SU-DHL-6 (cell line): ENCODE results near the gene OSTC.
"Not testable (repeated sequence)": the region's sequence is repeated elsewhere in the genome, so short reads cannot be mapped to it uniquely, and the experiment has no call there.

Experiments
- CTCF ChIP-seq: fragments of 200-600 bp; sonication (generic); IDR thresholded peaks from one replicate; pipeline ENCODE4 v1.5.1; 2017; ENCODE audit warnings: antibody characterized with exemption, mild to moderate bottlenecking, low read length, moderate library complexity; ENCODE audit not compliant: insufficient read depth, poor library complexity, severe bottlenecking
- EZH2phosphoT487 ChIP-seq: fragments of 200-600 bp; sonication (generic), shearing (Covaris generic); conservative IDR thresholded peaks from 2 replicates; pipeline ENCODE4 v1.6.1; 2018; ENCODE audit warnings: mild to moderate bottlenecking, antibody characterized with exemption, low read length, moderate library complexity, mixed read lengths

DNA sequence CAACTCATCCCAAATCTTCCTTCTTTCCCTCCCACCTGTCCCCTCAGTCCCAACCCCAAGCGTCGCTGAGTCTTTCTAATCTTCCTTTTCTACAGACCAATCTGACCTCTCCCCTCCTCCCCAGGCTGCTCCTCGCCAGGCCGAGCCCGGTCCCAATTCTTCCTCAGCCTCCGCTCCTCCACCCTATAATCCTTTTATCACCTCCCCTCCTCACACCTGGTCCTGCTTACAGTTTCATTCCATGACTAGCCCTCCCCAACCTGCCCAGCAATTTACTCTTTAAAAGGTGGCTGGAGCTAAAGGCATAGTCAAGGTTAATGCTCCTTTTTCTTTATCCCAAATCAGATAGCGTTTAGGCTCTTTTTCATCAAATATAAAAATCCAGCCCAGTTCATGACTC lies 60.2 kb downstream of the OSTC start:
- not testable (repeated sequence) for TF ChIP-seq CTCF, EZH2phosphoT487
